Neural cell (in vitro differentiated cells): ENCODE data around the gene RHOC.

Experiments used
- CTCF ChIP-seq: fragments of 450-650 bp; IDR thresholded peaks from 2 replicates; pipeline ENCODE4 v1.5.1; 2014; ENCODE audit warnings: antibody characterized with exemption, mild to moderate bottlenecking, moderate library complexity; ENCODE audit not compliant: poor library complexity, severe bottlenecking
- EP300 ChIP-seq: fragments of 450-650 bp; conservative IDR thresholded peaks from 2 replicates; pipeline ENCODE4 v1.6.1; 2014; ENCODE audit warnings: antibody characterized with exemption, mild to moderate bottlenecking, moderate library complexity; ENCODE audit not compliant: poor library complexity, severe bottlenecking
- EZH2 ChIP-seq: fragments of 200-600, 300-800 bp; shearing (Covaris generic), sonication (generic); IDR thresholded peaks from 2 replicates; pipeline ENCODE4 v1.6.1; 2014; ENCODE audit warnings: antibody characterized with exemption, low read length, borderline replicate concordance, mild to moderate bottlenecking; ENCODE audit not compliant: insufficient read depth, poor library complexity, severe bottlenecking
- POLR2AphosphoS5 ChIP-seq: IDR thresholded peaks from 2 replicates; pipeline ENCODE4 v1.6.1; 2012
- REST ChIP-seq: IDR thresholded peaks from 2 replicates; pipeline ENCODE4 v1.6.1; 2012; ENCODE audit warnings: borderline replicate concordance
- TAF1 ChIP-seq: IDR thresholded peaks from 2 replicates; pipeline ENCODE4 v1.6.1; 2012; ENCODE audit warnings: low read depth

- no peak for TF ChIP-seq CTCF
- TF ChIP-seq TAF1: no peak
- no peak for TF ChIP-seq EP300
- no peak for TF ChIP-seq POLR2AphosphoS5
- no peak for TF ChIP-seq REST
- TF ChIP-seq EZH2: no peak
Measured at GRCh38 chr1:112696578-112697314, 10.2 kb downstream of the RHOC start.
